ENCODE data around the gene MSI2. TPM values are rescaled to one million over a fixed set of nuclear protein-coding genes. Genes with fewer than 3 reads are reported as not detected.
A peak's percentile ranks its signal among the peaks of the same experiment; 100 is the strongest.

MSI2 gene
- total RNA-seq, 2 donors from 2014 or later = 23.2 to 30.9 TPM

GRCh38 chr17:57455063-57455914, 199.0 kb downstream of the MSI2 start:
- intact Hi-C loops (cut with DNase I) = no loop called here
- DNase-seq (ENCODE audit: low spot score) = no peak

- intact Hi-C loops (cut with DNase I) = no loop called here
- peak; percentile 72 for DNase-seq (ENCODE audit: low spot score)
These were observed 200.3 kb downstream of the MSI2 start for GRCh38 chr17:57456622-57457021.

GRCh38 chr17:57457188-57457587, 200.9 kb downstream of the MSI2 start:
- intact Hi-C loops (cut with DNase I) = no loop called here
- DNase-seq (ENCODE audit: low spot score) = peak; percentile 7

- peak; percentile 63 for DNase-seq (ENCODE audit: low spot score)
- intact Hi-C loops (cut with DNase I) = no loop called here
These were observed 202.5 kb downstream of the MSI2 start for GRCh38 chr17:57458718-57459285.

GRCh38 chr17:57459286-57459915, 203.1 kb downstream of the MSI2 start:
- intact Hi-C loops (cut with DNase I) = no loop called here
- DNase-seq (ENCODE audit: low spot score) = peak; percentile 36

GRCh38 chr17:57461082-57461481, 204.8 kb downstream of the MSI2 start:
- intact Hi-C loops (cut with DNase I) = no loop called here

GRCh38 chr17:57462007-57462579, 205.8 kb downstream of the MSI2 start:
- intact Hi-C loops (cut with DNase I) = no loop called here
- no peak for DNase-seq (ENCODE audit: low spot score)

More at GRCh38 chr17:57461082-57461481, 204.8 kb downstream of the MSI2 start:
- DNase-seq (ENCODE audit: low spot score) = no peak

- intact Hi-C loops (cut with DNase I) = no loop called here
- DNase-seq (ENCODE audit: low spot score) = no peak
These were observed 207.0 kb downstream of the MSI2 start for GRCh38 chr17:57463103-57463885.

- no peak for DNase-seq (ENCODE audit: low spot score)
- intact Hi-C loops (cut with DNase I) = no loop called here
These were observed 208.0 kb downstream of the MSI2 start for GRCh38 chr17:57464191-57464864.

GRCh38 chr17:57465610-57466009, 209.3 kb downstream of the MSI2 start:
- no peak for DNase-seq (ENCODE audit: low spot score)
- intact Hi-C loops (cut with DNase I) = no loop called here

- intact Hi-C loops (cut with DNase I) = no loop called here
- peak; percentile 48 for DNase-seq (ENCODE audit: low spot score)
These were observed 209.7 kb downstream of the MSI2 start for GRCh38 chr17:57466017-57466471.

GRCh38 chr17:57466521-57466920, 210.2 kb downstream of the MSI2 start:
- intact Hi-C loops (cut with DNase I) = no loop called here
- DNase-seq (ENCODE audit: low spot score) = no peak

- intact Hi-C loops (cut with DNase I) = no loop called here
- DNase-seq (ENCODE audit: low spot score) = no peak
These were observed 210.9 kb downstream of the MSI2 start for GRCh38 chr17:57467226-57467625.

GRCh38 chr17:57467801-57468200, 211.5 kb downstream of the MSI2 start:
- intact Hi-C loops (cut with DNase I) = no loop called here
- no peak for DNase-seq (ENCODE audit: low spot score)

- intact Hi-C loops (cut with DNase I) = no loop called here
- peak; percentile 14 for DNase-seq (ENCODE audit: low spot score)
These were observed 212.8 kb downstream of the MSI2 start for GRCh38 chr17:57468932-57469775.

GRCh38 chr17:57470906-57471305, 214.6 kb downstream of the MSI2 start:
- intact Hi-C loops (cut with DNase I) = no loop called here
- peak; percentile 50 for DNase-seq (ENCODE audit: low spot score)

GRCh38 chr17:57471868-57472368, 215.6 kb downstream of the MSI2 start:
- DNase-seq (ENCODE audit: low spot score) = no peak
- intact Hi-C loops (cut with DNase I) = no loop called here

GRCh38 chr17:57475796-57476195, 219.5 kb downstream of the MSI2 start:
- no peak for DNase-seq (ENCODE audit: low spot score)
- intact Hi-C loops (cut with DNase I) = no loop called here
